ENCODE results near the gene JAKMIP1.
A peak's percentile ranks its signal among the peaks of the same experiment; 100 is the strongest.
"Not testable (repeated sequence)": the region's sequence is repeated elsewhere in the genome, so short reads cannot be mapped to it uniquely, and the experiment has no call there.

JAKMIP1 gene

GRCh38 chr4:6003485-6003884, 196.9 kb downstream of the JAKMIP1 start:
- not testable (repeated sequence) for DNase-seq

GRCh38 chr4:6002926-6003325, 197.4 kb downstream of the JAKMIP1 start:
- no peak for DNase-seq

GRCh38 chr4:6002492-6002833, 197.9 kb downstream of the JAKMIP1 start:
- DNase-seq = no peak

GRCh38 chr4:6001680-6002491, 198.5 kb downstream of the JAKMIP1 start:
- no peak for DNase-seq

GRCh38 chr4:5999830-6000365, 200.5 kb downstream of the JAKMIP1 start:
- DNase-seq = no peak

- no peak for DNase-seq
Measured at GRCh38 chr4:5999356-5999755, 201.0 kb downstream of the JAKMIP1 start.

- peak; percentile 48 to 50 for DNase-seq
Measured at GRCh38 chr4:5998333-5998936, 201.9 kb downstream of the JAKMIP1 start.

- no peak for DNase-seq
Measured at GRCh38 chr4:5996641-5997040, 203.7 kb downstream of the JAKMIP1 start.

GRCh38 chr4:5995901-5996623, 204.3 kb downstream of the JAKMIP1 start:
- DNase-seq = no peak

- no peak for DNase-seq
Measured at GRCh38 chr4:5993876-5994811, 206.2 kb downstream of the JAKMIP1 start.

- DNase-seq = not testable (repeated sequence)
Measured at GRCh38 chr4:5993346-5993745, 207.0 kb downstream of the JAKMIP1 start.

GRCh38 chr4:5992828-5993321, 207.5 kb downstream of the JAKMIP1 start:
- DNase-seq = no peak

GRCh38 chr4:5992171-5992827, 208.1 kb downstream of the JAKMIP1 start:
- DNase-seq = no peak

GRCh38 chr4:5991405-5991804, 208.9 kb downstream of the JAKMIP1 start:
- no peak for DNase-seq

- no peak for DNase-seq
Measured at GRCh38 chr4:5990446-5991160, 209.7 kb downstream of the JAKMIP1 start.

GRCh38 chr4:5989236-5990225, 210.8 kb downstream of the JAKMIP1 start:
- no peak for DNase-seq

- no peak for DNase-seq
Measured at GRCh38 chr4:5988086-5988845, 212.1 kb downstream of the JAKMIP1 start.

- DNase-seq = no peak
Measured at GRCh38 chr4:5984843-5985242, 215.5 kb downstream of the JAKMIP1 start.
